Mesendoderm (in vitro differentiated cells): ENCODE data around the gene LRRC27.

Experiments used
- DNase-seq: peaks from one replicate; pipeline ENCODE4 v3.0.0; 2013
- H2AK5ac ChIP-seq: 2 replicates; pipeline ENCODE4 v1.6.1; 2013; ENCODE audit warnings: low read length, inconsistent platforms
- H2BK120ac ChIP-seq: 2 replicates; pipeline ENCODE4 v1.6.1; 2013; ENCODE audit warnings: low read depth, mild to moderate bottlenecking, low read length, moderate library complexity, mixed read lengths
- H2BK15ac ChIP-seq: replicated peaks from 2 replicates; pipeline ENCODE4 v1.6.1; 2013; ENCODE audit warnings: low read depth, mild to moderate bottlenecking, moderate library complexity
- H2BK5ac ChIP-seq: 2 replicates; pipeline ENCODE4 v1.6.1; 2013; ENCODE audit warnings: low read length, inconsistent platforms
- H3K18ac ChIP-seq: 2 replicates; pipeline ENCODE4 v1.6.1; 2013; ENCODE audit warnings: mild to moderate bottlenecking, low read length, mixed read lengths
- H3K23ac ChIP-seq: one replicate; pipeline ENCODE4 v1.6.1; 2013; ENCODE audit warnings: low read length
- H3K27ac ChIP-seq: 2 replicates; pipeline ENCODE4 v1.5.1; 2013; ENCODE audit warnings: low read depth, mild to moderate bottlenecking, inconsistent platforms, low read length, moderate library complexity
- H3K27me3 ChIP-seq: 2 replicates; pipeline ENCODE4 v1.6.1; 2013; ENCODE audit warnings: low read length, control low read depth, mild to moderate bottlenecking, inconsistent platforms; ENCODE audit not compliant: insufficient read depth, poor library complexity
- H3K36me3 ChIP-seq: 2 replicates; pipeline ENCODE4 v1.6.1; 2013; ENCODE audit warnings: low read length, inconsistent platforms; ENCODE audit not compliant: control insufficient read depth, insufficient read depth
- H3K4ac ChIP-seq: one replicate; pipeline ENCODE4 v1.6.1; 2013; ENCODE audit warnings: low read depth, mild to moderate bottlenecking, low read length, moderate library complexity
- H3K4me1 ChIP-seq: 2 replicates; pipeline ENCODE4 v1.6.1; 2013; ENCODE audit warnings: low read depth, low read length, inconsistent platforms; ENCODE audit not compliant: control insufficient read depth
- H3K4me2 ChIP-seq: 2 replicates; pipeline ENCODE4 v1.6.1; 2013; ENCODE audit warnings: low read length
- H3K4me3 ChIP-seq: 2 replicates; pipeline ENCODE4 v1.5.1; 2013; ENCODE audit warnings: mild to moderate bottlenecking, low read length
- H3K56ac ChIP-seq: one replicate; pipeline ENCODE4 v1.6.1; 2013; ENCODE audit warnings: low read length
- H3K79me1 ChIP-seq: 2 replicates; pipeline ENCODE4 v1.6.1; 2013; ENCODE audit warnings: low read length, inconsistent platforms
- H3K79me2 ChIP-seq: 2 replicates; pipeline ENCODE4 v1.6.1; 2013; ENCODE audit warnings: mild to moderate bottlenecking, low read length; ENCODE audit not compliant: control insufficient read depth, insufficient read depth
- H3K9ac ChIP-seq: 2 replicates; pipeline ENCODE4 v1.6.1; 2013; ENCODE audit warnings: low read length, inconsistent platforms
- H4K5ac ChIP-seq: one replicate; pipeline ENCODE4 v1.6.1; 2013; ENCODE audit warnings: low read length
- H4K8ac ChIP-seq: one replicate; pipeline ENCODE4 v1.6.1; 2013; ENCODE audit warnings: low read depth, mild to moderate bottlenecking, control low read depth, low read length, moderate library complexity
- WGBS: extraction: QIAGEN DNeasy Blood & Tissue Kit; methylation state at CpG from one replicate; pipeline ENCODE4 v1.1.7; 2013; ENCODE audit warnings: low lambda C conversion rate, missing lambda C conversion rate; ENCODE audit not compliant: insufficient coverage; ENCODE audit errors: extremely low coverage; 5-methylcytosine and 5-hydroxymethylcytosine counted together

The LRRC27 gene

DNA sequence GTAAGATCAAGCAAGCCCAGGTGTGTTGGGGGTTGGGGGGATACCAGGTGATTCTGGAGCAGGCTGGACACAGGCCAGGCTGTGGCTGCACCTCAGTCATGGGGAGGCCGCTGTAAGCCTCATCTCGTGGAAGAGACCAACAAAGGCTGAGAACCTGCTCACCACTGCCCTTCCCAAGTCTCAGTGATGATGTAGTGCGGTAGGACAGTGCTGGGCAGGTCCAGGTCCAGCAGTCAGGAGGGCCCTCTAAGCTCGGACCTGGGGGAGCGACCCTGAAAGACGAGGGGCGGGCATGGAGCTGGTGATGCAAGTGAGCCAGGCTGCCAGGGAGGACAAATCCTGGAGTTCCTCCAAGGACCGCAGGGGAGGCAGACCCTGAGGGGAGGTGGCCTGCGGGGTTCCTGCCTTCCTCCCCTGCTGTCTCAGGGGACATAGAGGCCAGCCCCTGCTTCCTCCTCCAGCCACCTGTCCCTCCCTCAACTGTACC lies 61.7 kb downstream of the LRRC27 start:
- no peak overlapping the region for H3K18ac ChIP-seq
- H3K4me3 ChIP-seq: no peak overlapping the region
- peaks cover 3% of the 10 kb centered on the region for H3K4me1 ChIP-seq
- H2BK5ac ChIP-seq: no peak overlapping the region
- H3K27ac ChIP-seq: no peak overlapping the region
- H3K79me1 ChIP-seq: peaks cover 2% of the 10 kb centered on the region
- no peak for DNase-seq
- no peak overlapping the region for H2BK15ac ChIP-seq
- no peak overlapping the region for H3K9ac ChIP-seq
- H3K27me3 ChIP-seq: no peaks in the 10 kb centered on the region
- no peak overlapping the region for H2BK120ac ChIP-seq
- no peak overlapping the region for H4K8ac ChIP-seq
- H4K5ac ChIP-seq: no peak overlapping the region
- no peak overlapping the region for H3K4me2 ChIP-seq
- no peak overlapping the region for H3K56ac ChIP-seq
- no peak overlapping the region for H2AK5ac ChIP-seq
- H3K23ac ChIP-seq: no peak overlapping the region
- no peaks in the 10 kb centered on the region for H3K79me2 ChIP-seq
- WGBS: no CpG with 5 or more reads among the region's 9 CpGs
- H3K36me3 ChIP-seq: no peaks in the 10 kb centered on the region
- H3K4ac ChIP-seq: no peak overlapping the region

DNA sequence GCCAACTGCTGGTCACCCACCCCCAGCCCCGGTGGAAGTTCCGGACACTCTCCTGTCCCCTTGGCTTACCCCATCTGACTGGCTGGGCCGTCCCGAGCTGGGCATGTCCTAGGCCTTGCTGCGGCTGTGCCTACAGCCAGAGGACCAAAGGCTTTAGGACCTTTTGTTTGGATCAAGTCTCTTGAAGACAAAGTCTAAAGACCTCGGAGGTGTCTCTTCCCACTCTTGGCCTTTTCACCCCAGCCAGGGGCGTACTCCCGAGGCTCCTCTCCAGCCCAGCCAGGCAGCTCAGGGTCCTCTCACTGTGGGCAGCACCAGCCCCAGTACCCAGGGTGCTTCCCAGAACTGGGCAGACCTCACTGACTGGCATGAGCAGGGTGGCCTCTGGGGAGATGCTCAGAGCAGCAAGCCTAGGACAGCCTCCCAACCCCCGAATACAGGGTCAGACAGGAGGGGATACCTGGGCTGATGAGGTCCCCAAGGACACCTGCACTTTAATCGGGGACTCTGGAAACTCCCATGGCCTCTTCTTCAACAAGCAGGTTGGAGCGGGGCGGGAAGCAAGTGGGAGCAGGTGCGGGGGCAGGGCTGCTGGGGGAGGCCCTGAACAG lies 62.3 kb downstream of the LRRC27 start:
- no peak overlapping the region for H3K4me2 ChIP-seq
- no peak overlapping the region for H4K5ac ChIP-seq
- no peaks in the 10 kb centered on the region for H3K27me3 ChIP-seq
- no peaks in the 10 kb centered on the region for H3K36me3 ChIP-seq
- H3K27ac ChIP-seq: no peak overlapping the region
- no peak overlapping the region for H2AK5ac ChIP-seq
- no peak overlapping the region for H2BK5ac ChIP-seq
- H3K79me2 ChIP-seq: no peaks in the 10 kb centered on the region
- H3K9ac ChIP-seq: no peak overlapping the region
- H3K4me3 ChIP-seq: no peak overlapping the region
- H3K18ac ChIP-seq: no peak overlapping the region
- no peak overlapping the region for H3K56ac ChIP-seq
- no peak overlapping the region for H2BK120ac ChIP-seq
- H2BK15ac ChIP-seq: no peak overlapping the region
- H3K4ac ChIP-seq: no peak overlapping the region
- peaks cover 3% of the 10 kb centered on the region for H3K4me1 ChIP-seq
- no CpG with 5 or more reads among the region's 13 CpGs for WGBS
- no peak overlapping the region for H4K8ac ChIP-seq
- H3K79me1 ChIP-seq: peaks cover 2% of the 10 kb centered on the region
- no peak for DNase-seq
- H3K23ac ChIP-seq: no peak overlapping the region

DNA sequence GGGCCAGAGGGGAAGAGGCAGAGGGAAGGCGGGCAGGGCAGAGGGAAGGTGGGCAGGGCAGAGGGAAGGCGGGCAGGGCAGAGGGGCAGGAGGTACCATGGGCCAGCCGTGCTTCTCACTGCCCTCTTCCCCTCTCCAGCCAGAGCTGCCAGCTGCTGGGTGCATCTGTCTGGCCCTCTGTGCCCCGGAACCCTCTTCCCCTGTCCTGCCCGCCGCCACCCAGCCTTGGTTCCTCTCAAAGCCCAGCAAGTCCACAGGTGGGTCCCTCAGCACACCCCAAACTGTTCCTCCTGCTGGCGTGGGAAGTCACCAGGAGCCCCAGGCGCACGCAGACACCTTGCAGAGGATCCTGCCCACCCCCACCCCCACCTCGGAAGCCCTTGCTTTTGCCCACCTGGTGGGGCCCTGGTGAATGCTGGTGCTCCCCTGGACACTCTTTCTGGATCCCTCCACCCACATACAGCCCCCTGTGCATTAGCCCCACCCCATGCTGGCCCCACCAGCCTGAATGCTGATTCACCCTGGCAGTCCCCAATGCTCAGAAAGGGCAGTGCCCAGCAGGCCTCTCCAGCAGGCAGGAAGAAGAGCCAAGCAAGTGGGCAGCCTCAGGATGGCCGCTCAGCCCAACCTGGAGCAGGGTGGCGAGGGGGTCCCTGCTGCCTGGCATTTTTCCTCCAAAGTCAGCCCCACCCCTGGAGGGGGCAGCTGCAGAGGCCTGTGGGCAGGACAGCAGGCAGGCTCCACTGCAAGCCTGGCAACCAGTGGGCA lies 63.1 kb downstream of the LRRC27 start:
- Histone ChIP-seq H3K56ac (peak overlapping the region; percentile 81), H3K4me2 (no peak overlapping the region), H2BK5ac (no peak overlapping the region), H2BK15ac (no peak overlapping the region), H3K23ac (peak overlapping the region; percentile 9), H2AK5ac (no peak overlapping the region), H3K4me1 (peaks cover 3% of the 10 kb centered on the region), H3K27me3 (no peaks in the 10 kb centered on the region), H3K9ac (peak overlapping the region; percentile 68), H4K5ac (no peak overlapping the region), H3K79me1 (peaks cover 2% of the 10 kb centered on the region), H3K4me3 (no peak overlapping the region), H3K79me2 (no peaks in the 10 kb centered on the region), H4K8ac (no peak overlapping the region), H3K36me3 (no peaks in the 10 kb centered on the region), H3K18ac (no peak overlapping the region), H3K4ac (no peak overlapping the region), H2BK120ac (no peak overlapping the region), H3K27ac (no peak overlapping the region)
- no peak for DNase-seq
- WGBS: no CpG with 5 or more reads among the region's 12 CpGs

DNA sequence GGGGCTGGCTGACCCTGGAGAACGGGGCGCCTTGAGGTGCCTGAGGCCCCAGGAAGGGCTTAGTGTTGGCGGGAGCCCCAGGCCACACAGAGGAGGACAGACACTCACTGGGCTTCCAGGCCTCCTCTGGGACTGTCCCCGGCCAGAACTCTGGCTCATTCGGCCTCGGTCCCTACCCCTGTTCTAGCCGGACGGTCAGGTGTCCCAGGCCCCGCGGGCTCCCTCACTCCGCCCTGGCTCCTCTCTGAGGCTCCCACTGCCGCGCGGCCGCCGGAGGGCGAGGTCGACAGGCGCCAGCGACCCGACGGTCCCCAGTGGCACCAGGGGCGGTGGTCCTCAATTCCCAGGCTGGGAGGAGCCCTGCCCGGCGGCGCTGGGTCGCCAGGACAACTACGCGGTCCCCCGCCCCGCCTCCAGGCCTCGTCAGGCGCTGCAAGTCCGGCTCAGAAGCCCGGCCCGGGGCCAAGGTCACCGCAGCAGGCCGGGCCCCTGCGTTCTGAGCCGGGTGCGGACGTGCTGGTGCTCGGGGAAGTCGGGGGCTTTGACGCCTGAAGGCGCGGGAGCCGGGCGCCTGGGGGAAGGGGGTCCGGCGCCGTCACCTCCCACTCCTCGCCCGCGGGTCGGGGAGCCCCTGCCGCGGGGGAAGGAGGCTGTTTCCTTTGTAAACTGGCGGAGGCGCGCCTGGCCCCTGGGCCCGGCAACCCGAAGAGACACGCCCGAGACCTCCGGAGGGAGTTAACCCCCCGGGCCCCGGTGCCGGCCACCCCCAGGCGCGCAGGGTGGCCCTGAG lies 63.9 kb downstream of the LRRC27 start:
- H3K79me1 ChIP-seq: peaks cover 2% of the 10 kb centered on the region
- H2BK120ac ChIP-seq: no peak overlapping the region
- WGBS: no CpG with 5 or more reads among the region's 71 CpGs
- H4K5ac ChIP-seq: no peak overlapping the region
- peak overlapping the region; percentile 82 for H3K18ac ChIP-seq
- H3K79me2 ChIP-seq: no peaks in the 10 kb centered on the region
- H3K36me3 ChIP-seq: no peaks in the 10 kb centered on the region
- peaks cover 3% of the 10 kb centered on the region for H3K4me1 ChIP-seq
- H3K27me3 ChIP-seq: no peaks in the 10 kb centered on the region
- peak; percentile 80 for DNase-seq
- peak overlapping the region; percentile 68 for H3K9ac ChIP-seq
- H2BK5ac ChIP-seq: no peak overlapping the region
- peak overlapping the region; percentile 92 for H3K4ac ChIP-seq
- H2AK5ac ChIP-seq: no peak overlapping the region
- no peak overlapping the region for H4K8ac ChIP-seq
- no peak overlapping the region for H3K4me3 ChIP-seq
- H3K4me2 ChIP-seq: peak overlapping the region; percentile 44
- H3K56ac ChIP-seq: peak overlapping the region; percentile 81
- H3K23ac ChIP-seq: peak overlapping the region; percentile 45
- H3K27ac ChIP-seq: no peak overlapping the region
- H2BK15ac ChIP-seq: no peak overlapping the region

DNA sequence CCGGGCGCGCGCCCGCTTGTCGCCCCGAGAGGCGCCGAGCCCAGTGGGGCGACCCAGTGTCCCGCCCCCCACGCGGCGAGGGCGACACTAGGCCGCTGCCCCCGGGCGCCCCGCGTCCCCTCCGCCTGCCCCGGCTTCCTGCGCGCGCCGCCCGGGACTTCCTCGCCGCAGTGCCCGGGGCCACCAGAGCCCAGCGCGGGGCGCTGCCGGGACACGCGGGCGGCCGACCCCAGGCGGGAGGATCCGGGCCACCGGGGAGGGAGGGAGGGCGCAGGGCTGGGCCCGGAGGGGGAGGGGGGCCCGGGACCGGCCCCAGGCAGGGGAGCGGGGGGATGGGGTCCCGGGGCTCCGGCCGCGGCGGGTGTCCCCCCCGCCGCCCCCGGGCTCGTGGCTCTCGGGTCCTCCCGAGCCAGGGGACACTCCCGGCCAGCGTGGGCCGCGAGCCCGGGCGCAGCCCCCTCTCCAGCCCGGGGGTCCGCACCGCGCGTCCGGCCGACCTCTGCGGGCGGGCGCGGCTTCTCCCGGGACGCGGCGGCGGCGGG lies 64.6 kb downstream of the LRRC27 start:
- Histone ChIP-seq H4K8ac (peak overlapping the region; percentile 66), H3K4me1 (peaks cover 3% of the 10 kb centered on the region), H3K36me3 (no peaks in the 10 kb centered on the region), H3K23ac (no peak overlapping the region), H3K79me1 (peaks cover 2% of the 10 kb centered on the region), H3K27me3 (no peaks in the 10 kb centered on the region), H3K27ac (no peak overlapping the region), H2BK5ac (no peak overlapping the region), H2AK5ac (no peak overlapping the region), H2BK120ac (no peak overlapping the region), H3K4ac (peak overlapping the region; percentile 92), H2BK15ac (no peak overlapping the region), H3K56ac (peak overlapping the region; percentile 81), H3K9ac (peak overlapping the region; percentile 68), H3K4me2 (peak overlapping the region; percentile 44), H3K4me3 (no peak overlapping the region), H4K5ac (no peak overlapping the region), H3K18ac (peak overlapping the region; percentile 82), H3K79me2 (no peaks in the 10 kb centered on the region)
- WGBS: no CpG with 5 or more reads among the region's 80 CpGs
- DNase-seq: peak; percentile 66
